Esophagus muscularis mucosa (tissue), 4 donors: ENCODE results near the gene ZNF208. TPM values are rescaled to one million over a fixed set of nuclear protein-coding genes. Genes with fewer than 3 reads are reported as not detected.
A peak's percentile ranks its signal among the peaks of the same experiment; 100 is the strongest.
"Not testable (repeated sequence)": the region's sequence is repeated elsewhere in the genome, so short reads cannot be mapped to it uniquely, and the experiment has no call there.

Source experiments
- DNase-seq: peaks from one replicate; pipeline ENCODE4 v3.0.0-alpha.2; 2017; ENCODE audit errors: extremely low spot score
- H3K27ac ChIP-seq, 4 donors: fragments of 200-600 bp; sonication (generic); replicated peaks in 1 of 4; 1 replicate in 3 of 4; 2 replicates in 1 of 4; pipeline ENCODE4 v1.5.1; 2016 to 2019; ENCODE audit warnings: mild to moderate bottlenecking in 1 of 4
- H3K27me3 ChIP-seq, 4 donors: fragments of 200-600 bp; sonication (generic); one replicate each; pipeline versions ENCODE4 v1.5.1 to v1.6.0; 2016 to 2019
- H3K36me3 ChIP-seq, 4 donors: fragments of 200-600 bp; sonication (generic); one replicate each; pipeline ENCODE4 v1.5.1; 2016 to 2019
- H3K4me1 ChIP-seq, 4 donors: fragments of 200-600 bp; sonication (generic); one replicate each; pipeline ENCODE4 v1.5.1; 2016 to 2019
- H3K4me3 ChIP-seq, 4 donors: fragments of 200-600 bp; sonication (generic); 1 replicate in 2 of 4; 2 replicates in 2 of 4; pipeline ENCODE4 v1.5.1; 2016 to 2019; ENCODE audit warnings: mild to moderate bottlenecking in 4 of 4, moderate library complexity in 1 of 4
- H3K9me3 ChIP-seq, 4 donors: fragments of 200-600 bp; sonication (generic); 1 replicate in 3 of 4; 2 replicates in 1 of 4; pipeline ENCODE4 v1.5.1; 2016 to 2019
- CTCF ChIP-seq, 3 experiments: fragments of 200-600 bp in 2 of 3; fragments of 450-650 bp in 1 of 3; sonication (generic) in 2 of 3; IDR thresholded peaks; one replicate each; pipeline ENCODE4 v1.5.1; 2017 to 2019; ENCODE audit warnings: antibody characterized with exemption in 3 of 3, mild to moderate bottlenecking in 2 of 3, moderate library complexity in 1 of 3
- EP300 ChIP-seq: sonication (generic); formaldehyde crosslinking; IDR thresholded peaks from one replicate; pipeline ENCODE4 v1.6.1; 2017; ENCODE audit warnings: antibody characterized with exemption
- POLR2A ChIP-seq: fragments of 450-650 bp; IDR thresholded peaks from one replicate; pipeline ENCODE4 v1.6.1; 2017; ENCODE audit warnings: antibody characterized with exemption, moderate library complexity, mild to moderate bottlenecking, low read depth
- POLR2AphosphoS5 ChIP-seq, 2 donors: sonication (generic); formaldehyde crosslinking; IDR thresholded peaks; one replicate each; pipeline ENCODE4 v1.6.1; 2017; ENCODE audit warnings: antibody characterized with exemption in 2 of 2
- WGBS: methylation state at CpG from one replicate; pipeline ENCODE4 v1.1.5; 2018; 5-methylcytosine and 5-hydroxymethylcytosine counted together
- intact Hi-C: fragments of 100-400 bp; cut with DNase I; formaldehyde crosslinking; loops from one replicate; pipeline ENCODE4 v1.15.1; 2023
- total RNA-seq, 4 donors: library from RNA; depleted of rRNA; stranded (reverse); fragments of >200 nt; gene quantifications; one replicate each; pipeline versions ENCODE4 v1.1.0 to v1.2.1, GENCODE V29; 2016

The ZNF208 gene
- 10 to 100 TPM in 2 of 4 donors, 1 to 10 TPM in 2; 7.0 to 17.4 (median 11.0) TPM for total RNA-seq

GRCh38 chr19:22010437-22011143 is at the start of gene ZNF208:
TSS of gene ZNF208 (minus strand) at chr19:22010943. CDS start at chr19:22010794, 149 bp downstream.
- H3K36me3 ChIP-seq, H3K27me3 ChIP-seq, H3K4me1 ChIP-seq, intact Hi-C loops, DNase-seq: not testable (repeated sequence)
- peak within 1 kb of the TSS; percentile 51 to 66 (median 57) for H3K4me3 ChIP-seq
- peaks cover 0 to 13% (median 0%) of the 10 kb centered on the region in 4 donors for H3K9me3 ChIP-seq
- 3% methylated on average over 11 of the region's 29 CpGs for WGBS
- TF ChIP-seq POLR2AphosphoS5 (IDR thresholded peaks at IDR 0.05), result peak; percentile 72 to 73
- peak within 1 kb of the TSS; percentile 64 to 84 (median 70) for H3K27ac ChIP-seq

- Histone ChIP-seq H3K9me3 (no peaks in the 10 kb centered on the region), H3K27ac (peak overlapping the region; percentile 39 to 75 (median 60)), H3K4me3 (peak overlapping the region; percentile 59 to 75 (median 67)), H3K36me3 (no peaks in the 10 kb centered on the region), H3K4me1 (peaks cover 0 to 9% (median 2%) of the 10 kb centered on the region in 4 donors), H3K27me3 (no peaks in the 10 kb centered on the region)
- intact Hi-C loops, result no loop called here
- TF ChIP-seq POLR2AphosphoS5 (IDR thresholded peaks at IDR 0.05), result no peak
- 13% methylated on average over 16 of the region's 20 CpGs for WGBS
- DNase-seq, result no peak
Observed at GRCh38 chr19:22052644-22053013, 41.9 kb upstream of the ZNF208 start.

GRCh38 chr19:22041151-22041550 is 30.4 kb upstream of the ZNF208 start:
- H3K27me3 ChIP-seq, H3K36me3 ChIP-seq, H3K27ac ChIP-seq, DNase-seq, H3K4me1 ChIP-seq, intact Hi-C loops, H3K9me3 ChIP-seq, H3K4me3 ChIP-seq: not testable (repeated sequence)
- WGBS, result 80% methylated on average over 3 of the region's 3 CpGs

- H3K36me3 ChIP-seq, result no peaks in the 10 kb centered on the region
- no peaks in the 10 kb centered on the region for H3K9me3 ChIP-seq
- no peaks in the 10 kb centered on the region for H3K4me1 ChIP-seq
- H3K4me3 ChIP-seq, result no peak overlapping the region
- intact Hi-C loops, result no loop called here
- no peak overlapping the region for H3K27ac ChIP-seq
- TF ChIP-seq CTCF (IDR thresholded peaks at IDR 0.05) (no peak), POLR2AphosphoS5 (IDR thresholded peaks at IDR 0.05) (no peak), EP300 (no peak), POLR2A (no peak)
- H3K27me3 ChIP-seq, result no peaks in the 10 kb centered on the region
- no peak for DNase-seq
Observed at GRCh38 chr19:22030680-22031079, 19.9 kb upstream of the ZNF208 start.

GRCh38 chr19:22026687-22027086 is 15.9 kb upstream of the ZNF208 start:
- Histone ChIP-seq H3K27ac (no peak overlapping the region), H3K9me3 (no peaks in the 10 kb centered on the region), H3K4me1 (no peaks in the 10 kb centered on the region), H3K36me3 (no peaks in the 10 kb centered on the region), H3K27me3 (no peaks in the 10 kb centered on the region), H3K4me3 (no peak overlapping the region)
- no peak for DNase-seq
- TF ChIP-seq POLR2AphosphoS5 (IDR thresholded peaks at IDR 0.05), result no peak
- TF ChIP-seq CTCF (IDR thresholded peaks at IDR 0.05), result no peak
- no peak for TF ChIP-seq POLR2A
- TF ChIP-seq EP300, result no peak
- intact Hi-C loops, result no loop called here

GRCh38 chr19:22025539-22025938 is 14.8 kb upstream of the ZNF208 start:
- H3K27me3 ChIP-seq, H3K4me3 ChIP-seq, H3K36me3 ChIP-seq, H3K9me3 ChIP-seq, DNase-seq, H3K27ac ChIP-seq, intact Hi-C loops, H3K4me1 ChIP-seq: not testable (repeated sequence)
- WGBS, result 100% methylated on average over 1 of the region's 1 CpG

GRCh38 chr19:21970466-21970865 is 40.3 kb downstream of the ZNF208 start:
- H3K27ac ChIP-seq, result no peak overlapping the region
- 66% methylated on average over 1 of the region's 1 CpG for WGBS
- no peak for TF ChIP-seq POLR2A
- TF ChIP-seq CTCF (IDR thresholded peaks at IDR 0.05), result no peak
- no peak for TF ChIP-seq EP300
- TF ChIP-seq POLR2AphosphoS5 (IDR thresholded peaks at IDR 0.05), result no peak
- no peak overlapping the region for H3K4me3 ChIP-seq
- intact Hi-C loops, result no loop called here
- no peaks in the 10 kb centered on the region for H3K27me3 ChIP-seq
- H3K9me3 ChIP-seq, result peaks cover 0 to 100% (median 93%) of the 10 kb centered on the region in 4 donors
- H3K36me3 ChIP-seq, result peaks cover 11 to 20% (median 15%) of the 10 kb centered on the region in 4 donors
- DNase-seq, result no peak
- no peaks in the 10 kb centered on the region for H3K4me1 ChIP-seq
